MM.1S (cell line): ENCODE data around the gene KHK.

ENCODE experiments used
- DNase-seq: peaks from one replicate; pipeline ENCODE4 v3.0.0-alpha.2; 2015
- H2AFZ ChIP-seq: fragments of 300-600 bp; sonication (generic); 2 replicates; pipeline ENCODE4 v1.6.0; 2016; ENCODE audit warnings: antibody characterized with exemption, low read length
- H3F3A ChIP-seq: fragments of 300-600 bp; sonication (generic); 2 replicates; pipeline ENCODE4 v1.6.1; 2016; ENCODE audit warnings: mild to moderate bottlenecking, antibody characterized with exemption, low read length, moderate library complexity, mixed read lengths; ENCODE audit not compliant: insufficient read depth
- H3K27ac ChIP-seq: fragments of 300-600 bp; sonication (generic); 2 replicates; pipeline ENCODE4 v1.5.1; 2016; ENCODE audit warnings: mild to moderate bottlenecking, low read length
- H3K27me3 ChIP-seq: fragments of 300-600 bp; sonication (generic); replicated peaks from 2 replicates; pipeline ENCODE4 v1.6.0; 2016; ENCODE audit warnings: low read length; ENCODE audit not compliant: insufficient read depth
- H3K36me3 ChIP-seq: fragments of 300-600 bp; sonication (generic); replicated peaks from 2 replicates; pipeline ENCODE4 v1.6.1; 2016; ENCODE audit warnings: mild to moderate bottlenecking, low read length, mixed read lengths; ENCODE audit not compliant: insufficient read depth
- H3K4me1 ChIP-seq: fragments of 300-600 bp; sonication (generic); 2 replicates; pipeline ENCODE4 v1.6.1; 2016; ENCODE audit warnings: low read length, mixed read lengths
- H3K4me2 ChIP-seq: fragments of 300-600 bp; sonication (generic); 2 replicates; pipeline ENCODE4 v1.6.0; 2016; ENCODE audit warnings: low read depth, low read length
- H3K4me3 ChIP-seq: fragments of 300-600 bp; sonication (generic); 2 replicates; pipeline ENCODE4 v1.5.1; 2016; ENCODE audit warnings: low read length, mixed read lengths
- H3K79me2 ChIP-seq: fragments of 300-600 bp; sonication (generic); 2 replicates; pipeline ENCODE4 v1.6.1; 2016; ENCODE audit warnings: mixed run types, low read length, mixed read lengths
- H3K9ac ChIP-seq: fragments of 300-600 bp; sonication (generic); 2 replicates; pipeline ENCODE4 v1.6.1; 2016; ENCODE audit warnings: low read length, mixed read lengths
- H3K9me2 ChIP-seq: fragments of 300-600 bp; sonication (generic); replicated peaks from 2 replicates; pipeline ENCODE4 v1.6.1; 2016; ENCODE audit warnings: mild to moderate bottlenecking, low read length, mixed read lengths; ENCODE audit not compliant: insufficient read depth
- H3K9me3 ChIP-seq: fragments of 300-600 bp; sonication (generic); replicated peaks from 2 replicates; pipeline ENCODE4 v1.6.1; 2016; ENCODE audit warnings: mild to moderate bottlenecking, low read length, mixed read lengths; ENCODE audit not compliant: insufficient read depth
- H4K20me1 ChIP-seq: fragments of 300-600 bp; sonication (generic); 2 replicates; pipeline ENCODE4 v1.6.1; 2016; ENCODE audit warnings: mild to moderate bottlenecking, low read length, moderate library complexity, mixed read lengths; ENCODE audit not compliant: insufficient read depth
- EZH2 ChIP-seq: fragments of 300-600 bp; sonication (generic); optimal IDR thresholded peaks from 2 replicates; pipeline ENCODE3; 2017; ENCODE audit warnings: low read depth, mild to moderate bottlenecking, antibody characterized with exemption, low read length, mixed read lengths
- EZH2phosphoT487 ChIP-seq: fragments of 300-600 bp; sonication (generic); IDR thresholded peaks from 2 replicates; pipeline ENCODE4 v1.6.1; 2018; ENCODE audit warnings: antibody characterized with exemption, low read length
- TF ChIP-seq, protein P1 (sequence below): fragments of 300-600 bp; sonication (generic); IDR thresholded peaks from 2 replicates; pipeline ENCODE4 v1.5.1; 2016; ENCODE audit warnings: antibody characterized with exemption, low read length, mixed read lengths

KHK gene

DNA sequence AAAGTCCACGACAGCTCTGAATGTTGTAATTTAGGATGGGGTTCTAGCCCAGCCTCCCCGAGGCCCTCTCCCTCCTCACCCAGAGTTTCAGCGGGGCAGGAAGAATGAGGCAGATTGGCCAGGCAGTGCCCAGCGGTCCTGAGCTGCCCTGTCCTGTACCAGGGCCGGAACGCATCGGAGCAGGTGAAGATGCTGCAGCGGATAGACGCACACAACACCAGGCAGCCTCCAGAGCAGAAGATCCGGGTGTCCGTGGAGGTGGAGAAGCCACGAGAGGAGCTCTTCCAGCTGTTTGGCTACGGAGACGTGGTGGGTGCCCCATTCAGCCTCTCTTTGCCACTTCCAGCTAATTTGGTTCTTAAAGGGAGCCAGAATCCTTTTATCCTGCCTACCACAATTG is 10.8 kb downstream of the KHK start:
- Histone ChIP-seq H3F3A (no peaks in the 10 kb centered on the region), H3K4me2 (no peak overlapping the region), H3K36me3 (no peaks in the 10 kb centered on the region), H3K4me3 (no peak overlapping the region), H4K20me1 (no peaks in the 10 kb centered on the region), H3K9me3 (no peaks in the 10 kb centered on the region), H3K27me3 (no peaks in the 10 kb centered on the region), H3K9ac (no peak overlapping the region), H3K4me1 (peaks cover 4% of the 10 kb centered on the region; the same call in 1 of the 2 replicates), H3K79me2 (no peaks in the 10 kb centered on the region), H3K9me2 (no peaks in the 10 kb centered on the region), H3K27ac (no peak overlapping the region), H2AFZ (no peak overlapping the region)
- TF ChIP-seq EZH2 (no peak), EZH2phosphoT487 (no peak)
- TF ChIP-seq, protein P1, sequence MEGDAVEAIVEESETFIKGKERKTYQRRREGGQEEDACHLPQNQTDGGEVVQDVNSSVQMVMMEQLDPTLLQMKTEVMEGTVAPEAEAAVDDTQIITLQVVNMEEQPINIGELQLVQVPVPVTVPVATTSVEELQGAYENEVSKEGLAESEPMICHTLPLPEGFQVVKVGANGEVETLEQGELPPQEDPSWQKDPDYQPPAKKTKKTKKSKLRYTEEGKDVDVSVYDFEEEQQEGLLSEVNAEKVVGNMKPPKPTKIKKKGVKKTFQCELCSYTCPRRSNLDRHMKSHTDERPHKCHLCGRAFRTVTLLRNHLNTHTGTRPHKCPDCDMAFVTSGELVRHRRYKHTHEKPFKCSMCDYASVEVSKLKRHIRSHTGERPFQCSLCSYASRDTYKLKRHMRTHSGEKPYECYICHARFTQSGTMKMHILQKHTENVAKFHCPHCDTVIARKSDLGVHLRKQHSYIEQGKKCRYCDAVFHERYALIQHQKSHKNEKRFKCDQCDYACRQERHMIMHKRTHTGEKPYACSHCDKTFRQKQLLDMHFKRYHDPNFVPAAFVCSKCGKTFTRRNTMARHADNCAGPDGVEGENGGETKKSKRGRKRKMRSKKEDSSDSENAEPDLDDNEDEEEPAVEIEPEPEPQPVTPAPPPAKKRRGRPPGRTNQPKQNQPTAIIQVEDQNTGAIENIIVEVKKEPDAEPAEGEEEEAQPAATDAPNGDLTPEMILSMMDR = no peak
- no peak for DNase-seq

DNA sequence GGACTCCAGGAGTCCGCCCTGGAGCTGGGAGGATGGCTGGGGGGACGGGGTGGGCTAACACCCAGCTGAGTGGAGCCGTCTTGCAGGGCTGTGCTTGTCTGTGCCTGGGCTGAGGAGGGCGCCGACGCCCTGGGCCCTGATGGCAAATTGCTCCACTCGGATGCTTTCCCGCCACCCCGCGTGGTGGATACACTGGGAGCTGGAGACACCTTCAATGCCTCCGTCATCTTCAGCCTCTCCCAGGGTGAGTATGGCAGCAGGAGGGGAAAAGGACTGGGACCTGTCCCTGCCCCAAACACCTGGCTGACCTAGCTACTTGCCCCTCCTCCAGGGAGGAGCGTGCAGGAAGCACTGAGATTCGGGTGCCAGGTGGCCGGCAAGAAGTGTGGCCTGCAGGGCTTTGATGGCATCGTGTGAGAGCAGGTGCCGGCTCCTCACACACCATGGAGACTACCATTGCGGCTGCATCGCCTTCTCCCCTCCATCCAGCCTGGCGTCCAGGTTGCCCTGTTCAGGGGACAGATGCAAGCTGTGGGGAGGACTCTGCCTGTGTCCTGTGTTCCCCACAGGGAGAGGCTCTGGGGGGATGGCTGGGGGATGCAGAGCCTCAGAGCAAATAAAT is 12.9 kb downstream of the KHK start:
- peaks cover 4% of the 10 kb centered on the region; the same call in 1 of the 2 replicates for H3K4me1 ChIP-seq
- no peaks in the 10 kb centered on the region for H3F3A ChIP-seq
- H2AFZ ChIP-seq = no peak overlapping the region
- H3K9me2 ChIP-seq = no peaks in the 10 kb centered on the region
- TF ChIP-seq, protein P1 = no peak
- no peak for TF ChIP-seq EZH2
- TF ChIP-seq EZH2phosphoT487 = no peak
- H3K36me3 ChIP-seq = no peaks in the 10 kb centered on the region
- H4K20me1 ChIP-seq = no peaks in the 10 kb centered on the region
- H3K79me2 ChIP-seq = no peaks in the 10 kb centered on the region
- H3K9me3 ChIP-seq = no peaks in the 10 kb centered on the region
- H3K27ac ChIP-seq = no peak overlapping the region
- H3K9ac ChIP-seq = no peak overlapping the region
- H3K27me3 ChIP-seq = no peaks in the 10 kb centered on the region
- H3K4me2 ChIP-seq = no peak overlapping the region
- DNase-seq = no peak
- H3K4me3 ChIP-seq = no peak overlapping the region

GRCh38 chr2:27100036-27100435 is 13.5 kb downstream of the KHK start:
- no peak overlapping the region for H3K4me2 ChIP-seq
- no peaks in the 10 kb centered on the region for H3K9me2 ChIP-seq
- no peaks in the 10 kb centered on the region for H3F3A ChIP-seq
- H3K9me3 ChIP-seq = no peaks in the 10 kb centered on the region
- H3K27ac ChIP-seq = no peak overlapping the region
- TF ChIP-seq, protein P1 = no peak
- TF ChIP-seq EZH2phosphoT487 (no peak), EZH2 (no peak)
- H4K20me1 ChIP-seq = no peaks in the 10 kb centered on the region
- no peak overlapping the region for H3K9ac ChIP-seq
- no peaks in the 10 kb centered on the region for H3K36me3 ChIP-seq
- no peaks in the 10 kb centered on the region for H3K27me3 ChIP-seq
- no peak overlapping the region for H3K4me3 ChIP-seq
- no peaks in the 10 kb centered on the region for H3K79me2 ChIP-seq
- DNase-seq = no peak
- peaks cover 4% of the 10 kb centered on the region; the same call in 1 of the 2 replicates for H3K4me1 ChIP-seq
- no peak overlapping the region for H2AFZ ChIP-seq
